ENCODE measurements around the gene L3MBTL4.

DNA sequence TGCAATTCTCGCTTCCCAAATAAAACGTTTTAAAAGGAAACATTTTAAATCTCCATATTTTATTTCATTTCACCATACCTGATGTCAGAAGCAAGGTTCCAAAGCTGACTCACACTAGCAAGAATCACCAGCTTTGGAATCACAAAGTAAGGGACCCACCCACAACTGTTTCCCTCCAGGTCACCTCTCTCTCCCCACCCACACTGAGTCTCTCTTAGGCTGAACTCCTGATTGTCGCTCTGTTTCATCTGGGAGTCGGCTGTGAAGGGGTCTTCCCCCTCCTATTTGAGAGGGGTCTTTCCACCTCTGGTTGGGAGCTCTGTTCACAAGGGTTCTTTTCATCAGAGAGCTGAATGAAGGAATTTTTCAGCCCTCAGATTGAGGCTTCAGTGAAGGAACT lies 128.1 kb downstream of the L3MBTL4 start:
- TF ChIP-seq, protein P1, sequence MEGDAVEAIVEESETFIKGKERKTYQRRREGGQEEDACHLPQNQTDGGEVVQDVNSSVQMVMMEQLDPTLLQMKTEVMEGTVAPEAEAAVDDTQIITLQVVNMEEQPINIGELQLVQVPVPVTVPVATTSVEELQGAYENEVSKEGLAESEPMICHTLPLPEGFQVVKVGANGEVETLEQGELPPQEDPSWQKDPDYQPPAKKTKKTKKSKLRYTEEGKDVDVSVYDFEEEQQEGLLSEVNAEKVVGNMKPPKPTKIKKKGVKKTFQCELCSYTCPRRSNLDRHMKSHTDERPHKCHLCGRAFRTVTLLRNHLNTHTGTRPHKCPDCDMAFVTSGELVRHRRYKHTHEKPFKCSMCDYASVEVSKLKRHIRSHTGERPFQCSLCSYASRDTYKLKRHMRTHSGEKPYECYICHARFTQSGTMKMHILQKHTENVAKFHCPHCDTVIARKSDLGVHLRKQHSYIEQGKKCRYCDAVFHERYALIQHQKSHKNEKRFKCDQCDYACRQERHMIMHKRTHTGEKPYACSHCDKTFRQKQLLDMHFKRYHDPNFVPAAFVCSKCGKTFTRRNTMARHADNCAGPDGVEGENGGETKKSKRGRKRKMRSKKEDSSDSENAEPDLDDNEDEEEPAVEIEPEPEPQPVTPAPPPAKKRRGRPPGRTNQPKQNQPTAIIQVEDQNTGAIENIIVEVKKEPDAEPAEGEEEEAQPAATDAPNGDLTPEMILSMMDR (IDR thresholded peaks at IDR 0.05) = no peak
- TF ChIP-seq POLR2AphosphoS5 (IDR thresholded peaks at IDR 0.05) = no peak
